IPS DF 19.7 (cell line): ENCODE results near the gene UPK3B.
"Not testable (repeated sequence)": the region's sequence is repeated elsewhere in the genome, so short reads cannot be mapped to it uniquely, and the experiment has no call there.

ENCODE experiments used
- DNase-seq: peaks from one replicate; pipeline ENCODE4 v3.0.0-alpha.2; 2013; ENCODE audit warnings: low read depth, low spot score

UPK3B gene

GRCh38 chr7:76509931-76510877 is at the start of gene UPK3B:
Gene UPK3B (plus strand): TSS chr7:76510552. CDS start chr7:76510653, 101 bp downstream.
- peak; percentile 71 for DNase-seq

- DNase-seq, result not testable (repeated sequence)
Measured at GRCh38 chr7:76460767-76461166, 49.6 kb upstream of the UPK3B start.

GRCh38 chr7:76461464-76462101 is 48.8 kb upstream of the UPK3B start, which contains the start of gene DTX2:
Gene DTX2 (plus strand): TSS chr7:76461709. CDS start chr7:76480510, 18,801 bp downstream.
- not testable (repeated sequence) for DNase-seq

- DNase-seq, result not testable (repeated sequence)
Measured at GRCh38 chr7:76462271-76462882, 48.0 kb upstream of the UPK3B start.

- not testable (repeated sequence) for DNase-seq
Measured at GRCh38 chr7:76464959-76465358, 45.4 kb upstream of the UPK3B start.

- not testable (repeated sequence) for DNase-seq
Measured at GRCh38 chr7:76465950-76466349, 44.4 kb upstream of the UPK3B start.

GRCh38 chr7:76467743-76468404 is 42.5 kb upstream of the UPK3B start:
- not testable (repeated sequence) for DNase-seq

- DNase-seq, result not testable (repeated sequence)
Measured at GRCh38 chr7:76471556-76472221, 38.7 kb upstream of the UPK3B start.

- not testable (repeated sequence) for DNase-seq
Measured at GRCh38 chr7:76473097-76473496, 37.3 kb upstream of the UPK3B start.

- not testable (repeated sequence) for DNase-seq
Measured at GRCh38 chr7:76476280-76476679, 34.1 kb upstream of the UPK3B start.

GRCh38 chr7:76476742-76477474 is 33.4 kb upstream of the UPK3B start:
- DNase-seq, result not testable (repeated sequence)

GRCh38 chr7:76479628-76480027 is 30.7 kb upstream of the UPK3B start:
- not testable (repeated sequence) for DNase-seq

GRCh38 chr7:76480403-76481253 is 29.7 kb upstream of the UPK3B start:
- DNase-seq, result not testable (repeated sequence)

GRCh38 chr7:76482660-76483059 is 27.7 kb upstream of the UPK3B start:
- not testable (repeated sequence) for DNase-seq

GRCh38 chr7:76483081-76483480 is 27.3 kb upstream of the UPK3B start:
- DNase-seq, result not testable (repeated sequence)

- not testable (repeated sequence) for DNase-seq
Measured at GRCh38 chr7:76484456-76484855, 25.9 kb upstream of the UPK3B start.

GRCh38 chr7:76485822-76486610 is 24.3 kb upstream of the UPK3B start:
- DNase-seq, result not testable (repeated sequence)

- DNase-seq, result not testable (repeated sequence)
Measured at GRCh38 chr7:76486618-76487017, 23.7 kb upstream of the UPK3B start.
